ENCODE measurements around the gene PRKN.

GRCh38 chr6:162572240-162572639, 155.3 kb downstream of the PRKN start:
- no peak for TF ChIP-seq CTCF (IDR thresholded peaks at IDR 0.05)
- TF ChIP-seq POLR2AphosphoS5 (IDR thresholded peaks at IDR 0.05; ENCODE audit: low read depth, low read length), result no peak
- no peak for TF ChIP-seq REST (IDR thresholded peaks at IDR 0.05; ENCODE audit: insufficient read depth in 1 of 2, low read depth in 2 of 2, low read length in 1 of 2)
